Stomach (tissue), 4 donors: ENCODE data around the gene GDF9.

ENCODE experiments used
- CTCF ChIP-seq, 7 experiments: fragments of 450-650 bp in 4 of 7; fragments of 200-600 bp in 3 of 7; sonication (generic) in 3 of 7; IDR thresholded peaks; one replicate each; pipeline ENCODE4 v1.5.1; 2016 to 2019; ENCODE audit warnings: antibody characterized with exemption in 7 of 7, control low read depth in 2 of 7, mild to moderate bottlenecking in 1 of 7
- POLR2A ChIP-seq, 4 donors: fragments of 450-650 bp; IDR thresholded peaks; one replicate each; pipeline ENCODE4 v1.6.1; 2016; ENCODE audit warnings: antibody characterized with exemption in 4 of 4, control low read depth in 2 of 4, mild to moderate bottlenecking in 1 of 4, moderate library complexity in 1 of 4

GRCh38 chr5:132901036-132901435 lies 34.8 kb upstream of the GDF9 start:
- no peak for TF ChIP-seq POLR2A (IDR thresholded peaks at IDR 0.05)
- no peak for TF ChIP-seq CTCF (IDR thresholded peaks at IDR 0.05)
